Stimulated activated effector memory CD8-positive, alpha-beta T cell treated with anti-CD3 and anti-CD28 coated beads, Interleukin-12 subunit alpha, Interleukin-12 subunit beta, amount 100 ng/mL, for 72 hours (primary cell): Measurements from ENCODE around the gene COX6B1.
"Not testable (repeated sequence)": the region's sequence is repeated elsewhere in the genome, so short reads cannot be mapped to it uniquely, and the experiment has no call there.

Source experiments
- ATAC-seq: fragments of 150-1000 bp; cut with Tn5 transposase; 2 replicates; pipeline ENCODE4 v1.10.0; 2021
- DNase-seq, 2 donors: peaks; one replicate each; pipeline ENCODE4 v3.0.0; 2021 to 2022; ENCODE audit warnings: low spot score in 2 of 2
- H3K27ac Mint-ChIP-seq: one replicate; pipeline ENCODE4 v1.8.0; 2022; ENCODE audit warnings: mild to moderate bottlenecking, mixed read lengths
- H3K36me3 Mint-ChIP-seq: one replicate; pipeline ENCODE4 v1.8.0; 2022; ENCODE audit warnings: mild to moderate bottlenecking, mixed read lengths
- H3K4me1 Mint-ChIP-seq: one replicate; pipeline ENCODE4 v1.8.0; 2022; ENCODE audit warnings: mixed read lengths
- H3K4me3 Mint-ChIP-seq: one replicate; pipeline ENCODE4 v1.8.0; 2022; ENCODE audit warnings: mild to moderate bottlenecking, mixed read lengths
- H3K9me3 Mint-ChIP-seq: one replicate; pipeline ENCODE4 v1.8.0; 2022; ENCODE audit warnings: mixed read lengths

COX6B1 gene, protein sequence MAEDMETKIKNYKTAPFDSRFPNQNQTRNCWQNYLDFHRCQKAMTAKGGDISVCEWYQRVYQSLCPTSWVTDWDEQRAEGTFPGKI

DNA sequence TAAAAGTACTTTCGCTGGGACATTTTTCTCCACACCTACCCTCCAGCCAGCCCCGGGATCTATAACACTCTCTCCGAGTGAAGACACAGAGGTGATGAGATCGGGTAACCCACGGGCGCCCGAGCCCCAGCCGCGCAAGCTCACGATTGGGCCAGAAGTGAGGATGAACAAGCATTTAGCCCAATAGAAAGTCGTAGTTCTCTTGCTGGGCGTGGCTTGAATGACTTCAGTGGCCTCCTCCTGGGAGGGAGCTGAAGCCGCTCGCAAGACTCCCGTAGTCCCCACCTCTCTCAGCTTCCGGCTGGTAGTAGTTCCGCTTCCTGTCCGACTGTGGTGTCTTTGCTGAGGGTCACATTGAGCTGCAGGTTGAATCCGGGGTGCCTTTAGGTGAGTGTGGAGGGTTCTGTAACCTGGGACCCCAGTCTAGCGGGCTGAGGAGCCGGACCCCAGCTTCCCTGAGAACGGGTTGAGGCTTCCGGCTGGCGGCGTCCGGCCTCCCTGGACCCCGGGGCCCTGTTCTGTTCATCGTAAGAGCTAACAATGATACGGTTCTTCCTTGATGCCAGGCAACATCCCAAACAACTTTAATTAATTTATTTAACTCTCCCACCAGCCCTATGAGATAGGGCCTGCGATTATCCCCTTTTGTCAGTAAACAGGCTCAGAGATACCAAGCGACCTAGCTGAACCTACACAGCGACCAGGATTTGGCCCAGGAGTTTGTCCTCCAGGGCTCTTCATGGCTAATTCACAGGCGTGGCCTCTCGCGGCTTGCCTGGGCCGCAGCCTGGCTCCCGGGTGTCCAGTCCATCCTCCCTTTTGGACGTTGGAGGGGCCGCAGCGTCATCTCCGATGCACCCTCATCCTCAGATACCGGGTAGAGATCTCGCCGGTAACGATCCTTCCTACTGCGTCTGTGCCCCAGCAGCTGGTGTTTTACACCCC lies at the start of gene COX6B1:
TSS of gene COX6B1 (plus strand) at position 307 of the 945 bp plus-strand sequence. CDS start 2,921 bp downstream, outside the sequence.
- DNase-seq (peak; percentile 74 to 91), ATAC-seq (peak; percentile 82)
- Mint-ChIP-seq H3K4me1 (peaks cover 39% of the 10 kb centered on the region), H3K27ac (peak within 1 kb of the TSS; percentile 94), H3K4me3 (peak within 1 kb of the TSS; percentile 93), H3K36me3 (peaks cover 44% of the 10 kb centered on the region), H3K9me3 (no peaks in the 10 kb centered on the region)

- H3K36me3 Mint-ChIP-seq: no peaks in the 10 kb centered on the region
Observed at GRCh38 chr19:35601971-35602370, 46.2 kb upstream of the COX6B1 start.

DNA sequence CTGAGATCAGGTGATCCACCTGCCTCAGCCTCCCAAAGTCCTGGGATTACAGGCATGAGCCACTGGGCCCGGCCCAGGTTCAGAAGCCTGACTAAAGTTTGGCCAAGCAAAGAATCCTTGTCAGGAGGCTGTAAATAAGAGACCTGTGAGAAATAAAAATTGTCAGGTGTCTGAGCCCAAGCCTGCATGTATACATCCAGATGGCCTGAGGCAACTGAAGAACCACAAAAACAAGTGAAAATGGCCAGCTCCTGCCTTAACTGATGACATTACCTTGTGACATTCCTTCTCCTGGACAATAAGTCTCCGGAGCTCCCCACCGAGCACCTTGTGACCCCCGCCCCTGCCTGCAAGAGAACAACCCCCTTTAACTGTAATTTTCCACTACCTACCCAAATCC lies 43.7 kb upstream of the COX6B1 start:
- H3K9me3 Mint-ChIP-seq, H3K4me3 Mint-ChIP-seq, H3K27ac Mint-ChIP-seq, H3K36me3 Mint-ChIP-seq, H3K4me1 Mint-ChIP-seq, ATAC-seq, DNase-seq: not testable (repeated sequence)

More at GRCh38 chr19:35601971-35602370, 46.2 kb upstream of the COX6B1 start:
- ATAC-seq: no peak
- Mint-ChIP-seq H3K4me3 (no peak overlapping the region), H3K4me1 (no peaks in the 10 kb centered on the region), H3K9me3 (no peaks in the 10 kb centered on the region), H3K27ac (no peak overlapping the region)
- no peak for DNase-seq

- DNase-seq, H3K4me3 Mint-ChIP-seq, H3K27ac Mint-ChIP-seq, H3K4me1 Mint-ChIP-seq, H3K9me3 Mint-ChIP-seq, H3K36me3 Mint-ChIP-seq, ATAC-seq: not testable (repeated sequence)
Observed at GRCh38 chr19:35607170-35607569, 41.0 kb upstream of the COX6B1 start.

DNA sequence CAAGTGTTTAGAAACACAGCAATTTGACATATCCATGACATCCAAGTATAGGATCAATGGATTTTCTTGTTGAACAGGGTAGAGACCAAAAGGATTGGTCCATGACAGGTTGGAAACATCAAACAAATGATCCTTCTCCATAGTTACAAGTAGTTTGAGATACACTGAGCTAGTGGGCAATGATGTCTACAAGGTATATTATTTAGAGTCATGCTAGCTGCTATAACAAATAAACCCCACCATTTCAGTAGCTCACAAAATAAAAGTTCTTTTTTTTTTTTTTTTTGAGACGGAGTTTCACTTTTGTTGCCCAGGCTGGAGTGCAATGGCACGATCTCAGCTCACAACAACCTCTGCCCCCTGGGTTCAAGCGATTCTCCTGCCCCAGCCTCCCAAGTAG lies 40.5 kb upstream of the COX6B1 start:
- H3K9me3 Mint-ChIP-seq: peaks cover 4% of the 10 kb centered on the region
- peaks cover 5% of the 10 kb centered on the region for H3K36me3 Mint-ChIP-seq
- H3K27ac Mint-ChIP-seq: no peak overlapping the region
- ATAC-seq (no peak), DNase-seq (no peak)
- no peak overlapping the region for H3K4me3 Mint-ChIP-seq
- H3K4me1 Mint-ChIP-seq: peaks cover 15% of the 10 kb centered on the region

DNA sequence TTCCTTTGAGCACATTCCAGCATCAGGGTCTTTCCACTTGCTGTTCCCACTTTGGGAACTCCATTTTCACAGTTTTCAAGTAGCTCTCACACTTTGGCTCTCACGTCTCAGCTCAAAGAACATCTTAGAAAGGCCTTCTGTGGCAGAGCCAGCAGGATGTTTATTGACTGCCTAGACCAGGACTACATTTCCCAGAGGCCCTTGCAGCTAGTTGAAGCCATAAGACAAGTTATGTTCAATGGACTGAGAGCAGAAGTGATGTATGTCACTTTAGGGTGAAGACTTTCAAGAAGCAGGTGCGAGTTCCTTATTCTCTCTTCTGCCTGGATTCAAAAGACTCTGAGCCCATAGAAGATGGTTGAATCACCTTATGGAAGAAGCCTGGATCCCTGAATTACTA lies 39.9 kb upstream of the COX6B1 start:
- ATAC-seq (no peak), DNase-seq (no peak)
- H3K4me3 Mint-ChIP-seq: no peak overlapping the region
- H3K27ac Mint-ChIP-seq: no peak overlapping the region
- H3K4me1 Mint-ChIP-seq: peaks cover 16% of the 10 kb centered on the region
- H3K9me3 Mint-ChIP-seq: peaks cover 4% of the 10 kb centered on the region
- H3K36me3 Mint-ChIP-seq: peaks cover 10% of the 10 kb centered on the region

GRCh38 chr19:35609851-35610353 lies 38.2 kb upstream of the COX6B1 start:
- H3K4me3 Mint-ChIP-seq: no peak overlapping the region
- peaks cover 4% of the 10 kb centered on the region for H3K9me3 Mint-ChIP-seq
- ATAC-seq: no peak
- peak overlapping the region; percentile 60 for H3K27ac Mint-ChIP-seq
- H3K4me1 Mint-ChIP-seq: peaks cover 16% of the 10 kb centered on the region
- no peak for DNase-seq
- peaks cover 10% of the 10 kb centered on the region for H3K36me3 Mint-ChIP-seq

DNA sequence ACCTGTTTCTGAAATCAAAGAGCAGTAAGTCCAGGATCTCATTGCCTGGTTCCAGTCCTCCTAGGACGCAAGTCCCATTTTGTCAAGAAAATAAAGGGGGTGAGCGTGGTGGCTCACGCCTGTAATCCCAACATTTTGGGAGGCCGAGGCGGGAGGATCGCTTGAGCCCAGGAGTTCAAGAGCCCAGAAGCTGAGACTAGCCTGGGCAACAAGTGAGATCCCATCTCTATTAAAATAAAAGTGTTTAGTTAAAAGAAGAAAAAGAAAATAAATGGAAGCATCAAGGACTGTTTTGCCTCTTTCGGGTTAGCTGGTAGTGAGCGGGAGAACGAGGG lies 35.9 kb upstream of the COX6B1 start:
- H3K4me3 Mint-ChIP-seq: peak overlapping the region; percentile 81
- H3K27ac Mint-ChIP-seq: peak overlapping the region; percentile 94
- no peak for ATAC-seq
- peaks cover 16% of the 10 kb centered on the region for H3K4me1 Mint-ChIP-seq
- H3K9me3 Mint-ChIP-seq: peaks cover 4% of the 10 kb centered on the region
- no peak for DNase-seq
- peaks cover 24% of the 10 kb centered on the region for H3K36me3 Mint-ChIP-seq

DNA sequence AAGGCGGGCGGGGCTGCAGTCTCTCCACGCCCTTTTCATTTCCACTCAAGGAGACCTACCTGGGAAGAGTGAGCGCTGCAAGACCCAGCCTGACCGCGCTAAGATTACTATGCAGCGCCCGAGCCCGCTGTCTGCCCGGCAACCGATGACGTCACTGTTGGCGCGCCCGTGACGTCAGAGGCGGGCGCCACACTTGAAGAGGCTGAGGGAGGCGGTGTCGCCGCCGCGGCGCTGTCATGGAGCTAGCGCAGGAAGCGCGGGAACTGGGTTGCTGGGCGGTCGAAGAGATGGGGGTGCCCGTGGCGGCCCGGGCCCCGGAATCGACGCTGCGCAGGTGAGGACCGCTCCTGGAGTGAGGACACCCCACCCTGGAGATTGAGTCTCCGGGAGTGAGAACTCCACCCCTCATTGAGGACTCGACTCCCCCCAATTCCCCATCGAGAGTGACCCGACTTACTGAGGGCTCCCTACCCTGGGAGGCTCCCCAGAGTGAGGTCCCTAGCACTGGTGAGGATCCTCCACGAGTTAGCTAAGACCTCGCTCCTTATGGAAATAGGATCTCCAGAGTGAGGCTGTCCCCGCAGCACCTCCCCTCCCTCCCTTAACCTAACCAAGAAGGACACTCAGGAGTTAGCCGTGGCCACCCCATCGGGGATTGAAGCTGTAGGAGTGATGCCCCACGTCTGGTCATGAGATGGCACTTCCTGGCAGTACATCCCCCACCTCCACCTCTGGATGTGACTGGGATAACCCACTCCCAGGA lies 35.4 kb upstream of the COX6B1 start, which contains the start of gene HAUS5:
TSS of gene HAUS5 (plus strand) at position 177 of the 763 bp plus-strand sequence. CDS start at position 237, 60 bp downstream.
- peak within 1 kb of the TSS; percentile 94 for H3K27ac Mint-ChIP-seq
- ATAC-seq: peak; percentile 98
- peak within 1 kb of the TSS; percentile 81 for H3K4me3 Mint-ChIP-seq
- peak; percentile 98 to 100 for DNase-seq
- peaks cover 29% of the 10 kb centered on the region for H3K36me3 Mint-ChIP-seq
- peaks cover 4% of the 10 kb centered on the region for H3K9me3 Mint-ChIP-seq
- H3K4me1 Mint-ChIP-seq: peaks cover 16% of the 10 kb centered on the region

DNA sequence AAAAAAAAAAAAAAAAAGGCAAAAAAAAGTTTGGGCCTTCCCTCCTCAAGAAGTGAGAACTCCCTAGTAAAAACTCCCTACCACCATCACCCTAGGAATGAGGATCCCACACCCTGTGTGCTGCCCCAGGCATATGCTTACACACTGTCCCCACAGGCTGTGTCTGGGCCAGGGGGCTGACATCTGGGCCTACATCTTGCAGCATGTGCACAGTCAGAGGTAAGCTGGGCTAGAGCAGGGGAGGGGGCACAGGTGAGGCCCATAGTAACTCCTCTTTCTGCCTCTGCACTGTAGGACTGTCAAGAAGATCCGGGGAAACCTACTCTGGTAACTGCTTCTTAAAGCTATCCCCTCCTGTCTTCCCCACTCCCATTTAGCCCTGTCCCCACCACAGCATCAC lies 34.5 kb upstream of the COX6B1 start:
- peak overlapping the region; percentile 94 for H3K27ac Mint-ChIP-seq
- peaks cover 35% of the 10 kb centered on the region for H3K36me3 Mint-ChIP-seq
- peak overlapping the region; percentile 81 for H3K4me3 Mint-ChIP-seq
- ATAC-seq (no peak), DNase-seq (no peak)
- peaks cover 2% of the 10 kb centered on the region for H3K9me3 Mint-ChIP-seq
- H3K4me1 Mint-ChIP-seq: peaks cover 12% of the 10 kb centered on the region

GRCh38 chr19:35615036-35615435 lies 33.1 kb upstream of the COX6B1 start:
- Mint-ChIP-seq H3K9me3 (no peaks in the 10 kb centered on the region), H3K36me3 (peaks cover 37% of the 10 kb centered on the region), H3K4me1 (peaks cover 10% of the 10 kb centered on the region), H3K4me3 (no peak overlapping the region), H3K27ac (no peak overlapping the region)
- DNase-seq (no peak), ATAC-seq (no peak)

- H3K4me3 Mint-ChIP-seq: no peak overlapping the region
- H3K4me1 Mint-ChIP-seq: no peaks in the 10 kb centered on the region
- peak overlapping the region; percentile 43 for H3K27ac Mint-ChIP-seq
- H3K9me3 Mint-ChIP-seq: no peaks in the 10 kb centered on the region
- no peak for DNase-seq
- no peak for ATAC-seq
- peaks cover 35% of the 10 kb centered on the region for H3K36me3 Mint-ChIP-seq
Observed at GRCh38 chr19:35618857-35619256, 29.3 kb upstream of the COX6B1 start.

GRCh38 chr19:35619290-35619923 lies 28.7 kb upstream of the COX6B1 start:
- H3K9me3 Mint-ChIP-seq: no peaks in the 10 kb centered on the region
- ATAC-seq: no peak
- peaks cover 39% of the 10 kb centered on the region for H3K36me3 Mint-ChIP-seq
- H3K4me3 Mint-ChIP-seq: no peak overlapping the region
- peak overlapping the region; percentile 43 for H3K27ac Mint-ChIP-seq
- no peaks in the 10 kb centered on the region for H3K4me1 Mint-ChIP-seq
- no peak for DNase-seq

GRCh38 chr19:35620001-35620400 lies 28.1 kb upstream of the COX6B1 start:
- H3K36me3 Mint-ChIP-seq: peaks cover 45% of the 10 kb centered on the region
- H3K4me3 Mint-ChIP-seq: no peak overlapping the region
- no peak for ATAC-seq
- H3K27ac Mint-ChIP-seq: no peak overlapping the region
- no peaks in the 10 kb centered on the region for H3K9me3 Mint-ChIP-seq
- DNase-seq: no peak
- H3K4me1 Mint-ChIP-seq: no peaks in the 10 kb centered on the region

DNA sequence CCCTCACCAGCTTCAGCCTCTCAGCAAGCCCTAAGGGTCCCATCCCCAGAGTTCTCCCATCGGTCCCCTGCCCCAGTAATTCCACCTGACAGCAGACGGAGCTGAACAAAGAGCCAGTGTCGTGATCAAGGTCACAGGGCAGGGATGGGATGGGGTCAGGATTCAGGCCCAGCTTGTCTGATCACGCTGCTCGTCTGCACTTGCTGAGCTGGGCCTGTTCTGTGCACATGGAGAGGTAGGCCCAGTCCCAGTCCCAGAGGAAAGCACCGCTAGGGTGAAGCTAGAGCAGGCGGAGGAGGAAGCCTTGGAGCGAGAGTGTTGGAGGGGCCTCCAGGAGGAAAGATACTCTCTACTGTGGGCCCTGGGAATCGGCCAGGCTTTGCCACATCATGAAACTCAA lies 26.4 kb upstream of the COX6B1 start:
- Mint-ChIP-seq H3K36me3 (peaks cover 38% of the 10 kb centered on the region), H3K27ac (peak overlapping the region; percentile 86)

More for the DNA sequence above, 26.4 kb upstream of the COX6B1 start:
- no peak overlapping the region for H3K4me3 Mint-ChIP-seq
- ATAC-seq (no peak), DNase-seq (no peak)
- H3K4me1 Mint-ChIP-seq: no peaks in the 10 kb centered on the region
- no peaks in the 10 kb centered on the region for H3K9me3 Mint-ChIP-seq
